Stimulated activated CD8-positive, alpha-beta memory T cell treated with anti-CD3 and anti-CD28 coated beads, Interleukin-15, amount 100 ng/mL, for 1 hour (primary cell): Measurements from ENCODE around the gene CLCNKA.
"Not testable (repeated sequence)": the region's sequence is repeated elsewhere in the genome, so short reads cannot be mapped to it uniquely, and the experiment has no call there.

Experiments
- DNase-seq: peaks from one replicate; pipeline ENCODE4 v3.0.0-alpha.2; 2020; ENCODE audit warnings: low read depth

The CLCNKA gene

DNA sequence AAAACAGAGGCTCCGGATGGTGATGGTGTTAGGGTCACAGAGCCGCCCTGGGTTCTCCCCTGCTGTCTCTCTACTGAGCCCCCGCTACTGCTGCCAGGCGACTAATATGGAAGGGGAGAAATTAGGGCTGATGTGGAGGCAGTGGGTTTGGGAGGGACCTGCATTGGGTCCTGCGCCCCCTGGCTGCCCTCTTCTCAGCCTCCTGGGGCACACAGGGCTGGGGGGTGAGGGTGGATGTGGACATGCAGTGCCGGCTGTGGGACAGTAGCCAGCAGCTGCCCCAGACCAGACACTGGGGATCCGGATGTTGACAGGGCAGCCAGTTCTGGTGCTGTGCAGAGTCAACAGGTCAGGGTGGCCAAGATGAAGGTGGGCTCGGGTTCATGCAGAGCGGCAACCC, 20.3 kb downstream of the CLCNKA start:
- DNase-seq: no peak

GRCh38 chr1:16042654-16043053, 20.8 kb downstream of the CLCNKA start:
- not testable (repeated sequence) for DNase-seq

GRCh38 chr1:16043521-16043920, 21.7 kb downstream of the CLCNKA start, which contains the start of gene CLCNKB:
Gene CLCNKB (plus strand): TSS chr1:16043782. CDS start chr1:16044493, 711 bp downstream.
- DNase-seq: no peak

GRCh38 chr1:16043950-16044349, 22.1 kb downstream of the CLCNKA start:
- DNase-seq: no peak

DNA sequence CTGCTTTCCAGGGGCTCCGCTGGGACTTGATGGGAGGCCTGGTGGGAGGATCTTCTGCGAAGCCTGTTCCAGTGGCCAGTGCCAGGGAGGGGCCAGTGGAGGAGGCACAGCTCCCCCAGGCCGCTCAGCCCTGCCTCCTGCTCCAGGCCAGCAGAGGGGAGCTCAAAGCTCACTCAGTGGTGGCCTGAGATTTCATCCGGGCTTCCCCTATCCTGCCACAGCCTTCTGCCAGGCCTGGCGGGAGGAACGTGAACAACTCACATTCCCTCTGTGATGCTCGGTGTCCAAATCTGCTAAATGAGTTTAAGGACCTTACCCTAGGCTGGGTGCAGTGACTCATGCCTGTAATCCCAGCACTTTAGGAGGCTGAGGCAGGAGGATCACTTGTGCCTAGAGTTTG, 25.0 kb downstream of the CLCNKA start:
- no peak for DNase-seq

- DNase-seq: no peak
Observed at GRCh38 chr1:16047791-16048475, 26.1 kb downstream of the CLCNKA start.

GRCh38 chr1:16048573-16049189, 26.8 kb downstream of the CLCNKA start:
- DNase-seq: no peak

GRCh38 chr1:16050328-16050727, 28.5 kb downstream of the CLCNKA start:
- DNase-seq: no peak

DNA sequence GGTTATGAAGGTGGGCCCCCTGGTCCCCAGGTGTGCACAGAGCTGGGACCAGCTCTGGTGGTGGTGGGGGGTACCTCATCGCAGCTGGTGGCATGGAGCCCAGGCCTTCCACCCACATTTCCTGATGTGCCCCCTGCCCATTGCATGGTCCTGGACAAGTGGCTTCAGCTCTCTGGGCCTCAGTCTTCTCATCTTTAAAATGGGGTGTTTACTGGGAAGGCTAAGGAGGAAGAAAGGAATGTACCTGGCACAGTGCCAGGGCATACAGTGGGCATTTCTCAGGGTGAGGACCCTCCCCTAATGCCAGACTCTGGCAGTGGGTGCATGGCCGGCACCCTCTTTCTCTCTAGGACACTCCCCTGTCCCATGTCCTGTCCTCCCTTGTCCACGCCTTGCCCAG, 29.2 kb downstream of the CLCNKA start:
- no peak for DNase-seq

GRCh38 chr1:16051949-16052348, 30.1 kb downstream of the CLCNKA start:
- DNase-seq: not testable (repeated sequence)

DNA sequence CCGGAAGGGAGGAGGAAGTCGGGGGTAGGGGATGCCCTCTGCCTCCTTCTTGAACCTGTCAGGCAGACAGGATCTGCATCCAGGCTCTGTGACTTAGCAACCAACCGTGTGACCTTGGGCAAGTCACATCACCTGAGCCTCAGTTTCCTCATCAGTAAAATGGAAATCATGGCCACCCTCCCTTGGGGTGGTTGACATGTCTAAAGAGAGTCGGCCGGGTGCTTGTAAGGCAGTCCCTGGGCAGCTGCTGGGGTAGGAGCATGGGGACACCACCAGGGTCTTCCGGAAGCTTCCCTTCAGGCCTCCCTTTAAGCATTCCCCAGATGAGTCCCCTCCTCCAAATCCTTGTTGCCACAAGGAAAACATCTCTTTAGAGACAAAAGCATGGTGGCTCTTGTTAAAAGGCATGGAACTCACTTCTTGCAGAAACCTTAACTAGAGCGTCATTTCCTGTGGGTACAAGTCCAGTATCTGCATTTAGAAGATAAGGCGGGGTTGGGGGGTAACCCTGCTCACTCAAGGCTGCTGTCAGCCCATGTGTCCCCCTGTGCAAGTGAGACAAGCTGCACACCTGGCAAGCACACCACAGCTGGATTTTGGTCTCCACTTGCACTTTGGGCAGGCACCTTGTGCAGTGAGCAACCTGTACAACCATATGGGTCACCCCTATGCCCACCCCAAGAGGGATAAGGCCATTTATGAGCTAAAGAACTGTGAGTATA, 32.1 kb downstream of the CLCNKA start:
- DNase-seq: no peak

- DNase-seq: no peak
Observed at GRCh38 chr1:16054598-16055540, 33.0 kb downstream of the CLCNKA start.

DNA sequence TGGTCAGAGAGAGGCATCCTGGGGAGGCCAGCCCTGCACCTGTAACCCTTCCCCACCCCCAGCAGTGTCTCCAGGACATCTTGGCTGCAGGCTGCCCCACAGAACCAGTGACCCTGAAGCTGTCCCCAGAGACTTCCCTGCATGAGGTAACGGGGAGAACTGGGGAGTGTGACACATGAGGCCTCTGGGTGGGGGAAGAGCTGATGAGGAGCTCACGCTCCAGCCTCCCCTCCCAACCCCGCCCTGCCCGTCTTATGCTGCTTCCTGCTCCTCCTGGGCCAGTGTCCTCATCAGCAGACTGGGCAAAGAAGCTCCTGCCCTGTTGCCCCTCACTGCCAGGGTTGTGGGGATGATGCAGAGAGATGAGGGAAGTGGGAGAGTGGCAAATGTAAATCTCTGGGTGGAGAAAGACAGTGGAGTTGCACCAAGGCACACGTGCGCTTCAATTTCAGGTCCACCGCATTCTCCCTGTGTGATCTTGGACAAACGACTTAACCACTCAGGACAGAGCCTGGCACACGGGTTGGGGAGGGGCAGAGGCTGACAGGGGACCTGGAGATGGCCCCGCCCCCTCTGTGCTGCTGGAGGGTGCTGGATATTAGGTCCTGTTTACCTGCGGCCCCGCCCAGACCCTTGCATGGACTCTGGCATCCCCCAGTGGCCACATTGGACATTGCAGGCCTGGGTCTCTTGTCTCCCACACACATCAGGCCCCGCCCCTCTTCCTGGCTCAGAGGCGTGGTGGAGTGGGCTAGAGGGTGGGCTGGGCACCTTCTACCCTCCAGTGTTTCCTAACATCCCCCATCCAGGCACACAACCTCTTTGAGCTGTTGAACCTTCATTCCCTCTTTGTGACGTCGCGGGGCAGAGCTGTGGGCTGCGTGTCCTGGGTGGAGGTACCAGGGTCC, 34.0 kb downstream of the CLCNKA start:
- DNase-seq: peak; percentile 81

GRCh38 chr1:16056521-16056912, 34.7 kb downstream of the CLCNKA start:
- not testable (repeated sequence) for DNase-seq

GRCh38 chr1:16057314-16057915, 35.6 kb downstream of the CLCNKA start:
- not testable (repeated sequence) for DNase-seq

GRCh38 chr1:16058394-16059120, 36.7 kb downstream of the CLCNKA start:
- not testable (repeated sequence) for DNase-seq

DNA sequence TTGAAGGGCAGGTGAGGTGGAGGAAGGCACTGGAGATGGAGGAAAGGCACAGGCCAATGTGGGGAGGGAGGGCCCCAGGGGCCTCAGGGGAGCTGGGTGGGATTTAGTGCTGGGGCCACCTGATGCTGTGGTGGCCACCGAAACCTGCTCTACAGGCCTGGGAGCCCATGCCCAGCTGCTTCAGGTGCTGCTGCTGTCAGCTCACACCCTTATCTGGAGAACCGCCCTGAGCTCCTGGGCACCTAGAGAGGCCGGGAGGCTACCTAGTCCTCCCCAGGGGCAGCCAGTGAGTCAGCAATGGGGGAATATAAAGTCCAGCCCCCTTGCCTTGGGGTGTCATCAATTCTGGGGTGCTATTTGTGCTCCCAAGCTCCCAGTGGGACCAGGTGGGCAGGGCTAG, 39.4 kb downstream of the CLCNKA start:
- no peak for DNase-seq

GRCh38 chr1:16061989-16062686, 40.3 kb downstream of the CLCNKA start:
- DNase-seq: not testable (repeated sequence)

DNA sequence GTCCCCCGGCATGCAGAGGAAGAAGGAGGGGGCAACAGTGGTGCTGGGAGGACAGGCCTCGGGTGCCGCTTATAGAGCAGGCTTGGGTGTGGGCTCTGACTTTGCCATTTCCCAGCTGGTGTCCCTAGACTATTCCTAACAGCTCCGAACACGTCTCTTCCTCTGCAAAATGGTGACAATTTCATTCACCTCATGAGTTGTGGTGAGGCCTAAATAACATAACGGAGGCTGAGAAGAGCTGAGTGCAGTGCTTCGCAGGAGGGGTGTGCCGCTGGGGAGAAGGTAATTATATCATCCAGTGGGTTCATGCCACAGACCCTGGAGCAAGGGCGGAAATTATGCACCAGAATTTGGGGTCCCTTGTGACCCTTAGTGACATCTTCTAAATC, 40.8 kb downstream of the CLCNKA start:
- DNase-seq: not testable (repeated sequence)
